Esophagus muscularis mucosa (tissue), 3 donors: ENCODE results near the gene LGALS3BP.

Experiments
- CTCF ChIP-seq, 3 experiments: fragments of 200-600 bp in 2 of 3; fragments of 450-650 bp in 1 of 3; sonication (generic) in 2 of 3; IDR thresholded peaks; one replicate each; pipeline ENCODE4 v1.5.1; 2017 to 2019; ENCODE audit warnings: antibody characterized with exemption in 3 of 3, mild to moderate bottlenecking in 2 of 3, moderate library complexity in 1 of 3
- POLR2A ChIP-seq: fragments of 450-650 bp; IDR thresholded peaks from one replicate; pipeline ENCODE4 v1.6.1; 2017; ENCODE audit warnings: antibody characterized with exemption, moderate library complexity, mild to moderate bottlenecking, low read depth

- TF ChIP-seq POLR2A (no peak), CTCF (IDR thresholded peaks at IDR 0.05) (no peak)
Observed at GRCh38 chr17:78944956-78945355, 34.8 kb downstream of the LGALS3BP start.
